Activated CD8-positive, alpha-beta memory T cell treated with anti-CD3 and anti-CD28 coated beads for 24 hours (primary cell): Measurements from ENCODE around the gene KRT12.
A peak's percentile ranks its signal among the peaks of the same experiment; 100 is the strongest.
"Not testable (repeated sequence)": the region's sequence is repeated elsewhere in the genome, so short reads cannot be mapped to it uniquely, and the experiment has no call there.

ENCODE experiments used
- DNase-seq: peaks from one replicate; pipeline ENCODE4 v3.0.0-alpha.2; 2020

The KRT12 gene

GRCh38 chr17:40841246-40841645 lies 25.8 kb downstream of the KRT12 start:
- no peak for DNase-seq

- DNase-seq = no peak
These were observed 27.8 kb downstream of the KRT12 start for GRCh38 chr17:40839194-40839593.

GRCh38 chr17:40836020-40836419 lies 31.0 kb downstream of the KRT12 start:
- DNase-seq = no peak

GRCh38 chr17:40833882-40834281 lies 33.1 kb downstream of the KRT12 start:
- DNase-seq = no peak

GRCh38 chr17:40832840-40833239 lies 34.2 kb downstream of the KRT12 start:
- no peak for DNase-seq

- DNase-seq = no peak
These were observed 36.8 kb downstream of the KRT12 start for GRCh38 chr17:40830085-40830776.

- DNase-seq = no peak
These were observed 38.5 kb downstream of the KRT12 start for GRCh38 chr17:40828454-40829044.

- no peak for DNase-seq
These were observed 39.1 kb downstream of the KRT12 start for GRCh38 chr17:40827746-40828453.

- no peak for DNase-seq
These were observed 41.4 kb downstream of the KRT12 start for GRCh38 chr17:40825599-40825998.

GRCh38 chr17:40824015-40824832 lies 42.8 kb downstream of the KRT12 start:
- DNase-seq = no peak

- DNase-seq = no peak
These were observed 44.8 kb downstream of the KRT12 start, which contains the start of gene KRT10 for GRCh38 chr17:40822132-40822812. KRT10 (minus strand) TSS chr17:40822614; CDS start chr17:40822585, 29 bp downstream.

- no peak for DNase-seq
These were observed 45.5 kb downstream of the KRT12 start for GRCh38 chr17:40821536-40821935.

- no peak for DNase-seq
These were observed 46.7 kb downstream of the KRT12 start for GRCh38 chr17:40820228-40820838.

- DNase-seq = no peak
These were observed 47.4 kb downstream of the KRT12 start for GRCh38 chr17:40819528-40820125.

GRCh38 chr17:40818733-40819527 lies 48.1 kb downstream of the KRT12 start:
- DNase-seq = peak; percentile 91

- DNase-seq = no peak
These were observed 48.7 kb downstream of the KRT12 start for GRCh38 chr17:40818343-40818732.

- DNase-seq = no peak
These were observed 49.8 kb downstream of the KRT12 start for GRCh38 chr17:40817103-40817682.

- no peak for DNase-seq
These were observed 50.5 kb downstream of the KRT12 start for GRCh38 chr17:40816569-40816968.

GRCh38 chr17:40815381-40815780 lies 51.6 kb downstream of the KRT12 start:
- no peak for DNase-seq

GRCh38 chr17:40814657-40815056 lies 52.4 kb downstream of the KRT12 start:
- not testable (repeated sequence) for DNase-seq
